HG03378 (cell line): ENCODE data around the gene TELO2.
"Not testable (repeated sequence)": the region's sequence is repeated elsewhere in the genome, so short reads cannot be mapped to it uniquely, and the experiment has no call there.

Experiments used
- ATAC-seq: cut with Tn5 transposase; IDR thresholded peaks from one replicate; pipeline ENCODE4 v1.9.1; 2021; ENCODE audit warnings: mild to moderate bottlenecking, moderate library complexity; ENCODE audit not compliant: unreplicated experiment

Gene TELO2

GRCh38 chr16:1474796-1475551 is 18.2 kb upstream of the TELO2 start, which contains the start of gene CLCN7:
Gene CLCN7, minus strand, starts transcription at chr16:1475028. Its CDS starts 54 bp downstream, at chr16:1474974.
- peak; percentile 57 for ATAC-seq

- no peak for ATAC-seq
These were observed 17.5 kb upstream of the TELO2 start for GRCh38 chr16:1475552-1476114.

GRCh38 chr16:1477033-1477432 is 16.1 kb upstream of the TELO2 start:
- no peak for ATAC-seq

- not testable (repeated sequence) for ATAC-seq
These were observed 14.2 kb upstream of the TELO2 start for GRCh38 chr16:1478937-1479336.

- no peak for ATAC-seq
These were observed 11.0 kb upstream of the TELO2 start for GRCh38 chr16:1481906-1482835.

- ATAC-seq = no peak
These were observed 7.2 kb upstream of the TELO2 start for GRCh38 chr16:1485847-1486496.

GRCh38 chr16:1486551-1487390 is 6.4 kb upstream of the TELO2 start:
- no peak for ATAC-seq

GRCh38 chr16:1487395-1488053 is 5.6 kb upstream of the TELO2 start:
- no peak for ATAC-seq

- no peak for ATAC-seq
These were observed 5.0 kb upstream of the TELO2 start for GRCh38 chr16:1488054-1488601.

- no peak for ATAC-seq
These were observed 4.5 kb upstream of the TELO2 start, which contains the start of gene PTX4 for GRCh38 chr16:1488619-1489018. Gene PTX4, minus strand, starts transcription at chr16:1488944. Its CDS starts 35 bp downstream, at chr16:1488909.

GRCh38 chr16:1489077-1489476 is 4.1 kb upstream of the TELO2 start:
- ATAC-seq = no peak

GRCh38 chr16:1491327-1491726 is 1.8 kb upstream of the TELO2 start:
- ATAC-seq = no peak

GRCh38 chr16:1492082-1492922 is 858 bp upstream of the TELO2 start:
- ATAC-seq = no peak

GRCh38 chr16:1493746-1494094 is 560 bp downstream of the TELO2 start:
- no peak for ATAC-seq

- ATAC-seq = no peak
These were observed 1.0 kb downstream of the TELO2 start for GRCh38 chr16:1494129-1494640.

GRCh38 chr16:1494711-1495110 is 1.6 kb downstream of the TELO2 start:
- ATAC-seq = no peak

GRCh38 chr16:1495211-1495888 is 2.2 kb downstream of the TELO2 start:
- no peak for ATAC-seq

GRCh38 chr16:1495889-1496262 is 2.7 kb downstream of the TELO2 start:
- ATAC-seq = no peak
